T-helper 22 cell (primary cell): ENCODE measurements around the gene ARVCF.
"Not testable (repeated sequence)": the region's sequence is repeated elsewhere in the genome, so short reads cannot be mapped to it uniquely, and the experiment has no call there.

ENCODE experiments used
- DNase-seq: peaks from one replicate; pipeline ENCODE4 v3.0.0-alpha.2; 2020; ENCODE audit warnings: low read depth

The ARVCF gene

DNA sequence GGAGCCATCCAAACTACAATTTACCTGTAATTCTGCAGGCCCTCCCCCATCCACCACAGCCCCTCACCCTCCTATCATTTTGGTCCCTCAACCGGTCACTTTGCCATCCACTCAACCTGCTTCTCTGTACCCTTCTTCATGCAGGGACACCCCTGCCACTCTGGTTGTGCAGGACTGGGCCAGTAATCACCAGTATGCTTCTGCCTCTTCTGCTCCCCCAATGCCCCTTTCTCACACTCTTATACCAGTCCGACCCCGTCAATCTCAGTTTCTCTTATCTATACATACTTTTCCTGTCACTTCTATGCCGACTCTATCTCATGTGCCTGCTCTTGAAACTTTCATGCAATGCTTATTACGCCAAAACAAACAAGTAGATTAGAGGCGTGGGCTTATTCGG lies 80.1 kb downstream of the ARVCF start:
- DNase-seq, result no peak

DNA sequence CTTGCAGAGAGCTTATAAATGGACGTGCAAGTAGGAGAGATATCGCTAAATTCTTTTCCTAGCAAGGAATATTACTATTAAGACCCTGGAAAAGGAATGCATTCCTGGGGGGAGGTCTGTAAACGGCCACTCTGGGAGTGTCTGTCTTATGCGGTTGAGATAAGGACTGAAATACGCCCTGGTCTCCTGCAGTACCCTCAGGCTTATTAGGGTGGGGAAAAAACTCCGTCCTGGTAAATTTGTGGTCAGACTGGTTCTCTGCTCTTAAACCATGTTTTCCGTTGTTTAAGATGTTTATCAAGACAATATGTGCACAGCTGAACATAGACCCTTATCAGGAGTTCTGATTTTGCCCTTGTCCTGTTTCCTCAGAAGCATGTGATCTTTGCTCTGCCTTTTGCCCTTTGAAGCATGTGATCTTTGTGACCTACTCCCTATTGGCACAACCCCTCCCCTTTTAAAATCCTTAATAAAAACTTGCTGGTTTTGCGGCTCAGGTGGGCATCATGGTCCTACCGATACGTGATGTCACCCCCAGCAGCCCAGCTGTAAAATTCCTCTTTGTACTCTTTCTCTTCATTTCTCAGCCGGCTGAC lies 81.4 kb downstream of the ARVCF start:
- not testable (repeated sequence) for DNase-seq

DNA sequence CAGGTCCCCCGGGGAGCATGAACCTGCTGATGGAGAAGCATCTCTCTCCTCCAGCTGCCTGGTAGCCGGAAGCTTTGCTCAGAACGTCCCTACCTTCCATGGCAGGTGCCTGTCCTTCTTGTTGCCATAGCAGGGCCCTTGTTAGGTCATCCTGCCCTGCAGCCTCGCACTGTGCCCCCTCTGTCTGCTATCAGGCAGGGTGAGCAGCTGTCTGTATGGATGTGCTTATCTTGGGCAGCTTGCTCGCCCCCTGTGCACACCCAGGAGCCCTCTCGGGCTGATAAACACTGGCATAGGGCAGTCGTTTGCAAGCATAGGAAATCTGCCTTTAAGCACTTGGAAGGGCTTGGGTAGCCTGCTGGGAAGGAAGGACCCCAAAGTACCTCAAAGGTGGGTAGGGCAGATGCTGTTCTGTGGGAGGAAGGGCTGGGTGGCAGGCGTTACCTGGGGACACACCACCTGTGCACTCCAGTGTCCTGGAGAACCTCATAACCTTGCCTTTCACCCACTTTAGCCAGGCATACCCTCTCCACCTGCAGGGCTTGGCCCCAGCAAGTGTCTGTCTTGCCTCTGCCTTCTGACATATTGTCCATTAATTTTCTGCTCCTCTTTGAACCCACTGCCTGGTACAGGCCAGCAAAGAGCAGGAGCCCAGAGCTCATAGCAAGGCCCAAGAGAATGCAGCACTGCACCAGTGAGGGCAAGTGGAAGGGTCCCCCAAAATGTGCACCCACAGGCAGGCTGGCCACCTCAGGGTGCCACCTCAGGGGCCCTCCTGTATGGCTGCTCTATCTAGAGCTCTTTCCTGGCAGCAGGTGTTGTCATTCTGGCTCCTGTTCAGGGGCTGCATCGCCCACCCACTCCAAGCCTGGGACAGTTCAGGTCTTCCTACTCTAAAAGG lies 83.0 kb downstream of the ARVCF start:
- DNase-seq, result no peak

- no peak for DNase-seq
These were observed 84.0 kb downstream of the ARVCF start for GRCh38 chr22:19932367-19933206.

- DNase-seq, result no peak
These were observed 85.1 kb downstream of the ARVCF start for GRCh38 chr22:19931514-19931913.

DNA sequence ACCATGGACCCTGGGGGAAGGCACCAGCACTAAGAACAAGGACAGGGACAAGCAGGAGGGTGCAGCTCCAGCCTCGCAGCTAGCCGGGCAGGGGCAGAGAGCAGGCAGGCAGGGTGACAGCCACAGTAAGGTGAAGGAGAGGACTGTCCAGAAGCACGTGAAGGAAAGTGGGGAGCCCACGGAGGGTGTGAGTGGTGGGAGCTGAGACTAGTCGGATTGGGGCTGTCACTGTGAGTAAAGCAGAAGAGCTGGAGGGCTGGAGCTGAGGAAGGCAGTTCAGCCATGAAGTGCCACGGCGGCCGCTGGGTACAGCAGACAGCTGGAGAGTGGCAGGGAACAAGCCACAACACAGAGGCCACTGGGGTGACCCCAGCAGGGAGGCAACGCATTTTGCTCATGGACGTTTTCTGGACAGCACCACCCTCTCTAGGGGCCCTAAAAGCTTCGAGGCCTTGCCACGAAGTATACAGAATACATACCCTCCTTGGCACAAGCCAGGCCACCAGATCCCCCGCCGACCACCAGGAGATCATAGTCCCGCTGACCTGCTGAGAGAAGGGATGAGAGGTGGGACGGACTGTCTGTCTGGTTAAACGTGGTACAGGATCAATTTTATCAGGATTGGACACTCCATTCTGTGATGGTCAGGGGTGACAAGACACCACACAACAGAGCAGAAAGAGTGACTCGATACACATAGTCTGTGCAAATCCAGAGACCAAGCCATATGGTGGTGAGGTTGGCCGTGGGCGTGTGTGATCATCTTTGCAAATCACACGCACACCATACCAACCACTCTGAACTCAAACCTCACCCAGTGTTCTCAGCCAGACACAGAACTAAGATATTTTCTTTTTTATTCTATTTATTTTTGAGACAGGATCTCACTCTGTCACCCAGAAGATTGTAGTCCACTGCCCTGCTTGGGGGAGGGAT lies 85.8 kb downstream of the ARVCF start:
- DNase-seq, result no peak

DNA sequence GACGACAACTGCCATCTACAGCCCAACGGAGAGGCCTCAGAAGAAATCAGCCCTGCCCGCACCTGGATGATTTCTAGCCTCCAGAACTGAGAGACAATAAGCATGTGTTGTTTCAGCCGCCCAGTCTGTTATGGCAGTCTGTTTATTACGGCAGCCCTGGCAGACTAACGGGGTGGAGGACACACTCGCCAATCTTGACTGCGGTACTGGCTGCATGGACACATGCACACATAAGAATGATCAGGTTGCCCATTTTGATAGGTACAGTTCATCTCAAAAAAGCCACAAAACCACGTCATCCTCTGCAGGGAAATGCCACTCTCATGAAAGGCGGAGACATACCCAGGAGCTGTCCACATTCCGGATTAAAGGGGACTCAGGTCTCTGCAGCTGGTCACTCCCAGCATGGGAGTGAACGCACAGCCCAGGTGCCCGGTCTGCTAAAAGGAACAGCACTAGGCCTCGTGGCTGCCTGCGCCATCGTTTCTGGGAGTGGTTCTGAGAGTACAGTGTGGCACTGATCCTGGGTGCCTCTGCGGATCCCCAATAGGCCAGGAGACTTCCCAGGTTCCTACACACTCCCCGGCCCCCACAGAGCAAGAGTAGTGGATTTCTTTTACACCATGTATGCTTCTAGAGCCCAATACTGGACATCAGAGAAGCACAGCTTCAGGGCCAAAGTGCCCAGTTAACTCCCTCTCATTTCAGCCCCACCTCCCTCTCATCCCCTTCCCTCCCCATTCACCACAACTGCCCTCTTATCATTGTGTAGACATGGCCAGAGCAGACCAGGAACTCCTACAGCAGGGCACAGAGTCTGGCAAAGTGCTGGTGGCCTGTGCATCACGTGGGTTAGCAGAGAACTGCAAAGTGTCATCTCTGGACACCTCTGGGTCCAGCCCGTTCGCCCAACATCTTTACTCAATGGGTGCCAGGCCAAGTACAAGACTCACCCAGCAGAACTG lies 86.8 kb downstream of the ARVCF start:
- DNase-seq, result no peak

GRCh38 chr22:19928207-19928606 lies 88.4 kb downstream of the ARVCF start:
- DNase-seq, result no peak

GRCh38 chr22:19927696-19928095 lies 88.9 kb downstream of the ARVCF start:
- DNase-seq, result no peak

DNA sequence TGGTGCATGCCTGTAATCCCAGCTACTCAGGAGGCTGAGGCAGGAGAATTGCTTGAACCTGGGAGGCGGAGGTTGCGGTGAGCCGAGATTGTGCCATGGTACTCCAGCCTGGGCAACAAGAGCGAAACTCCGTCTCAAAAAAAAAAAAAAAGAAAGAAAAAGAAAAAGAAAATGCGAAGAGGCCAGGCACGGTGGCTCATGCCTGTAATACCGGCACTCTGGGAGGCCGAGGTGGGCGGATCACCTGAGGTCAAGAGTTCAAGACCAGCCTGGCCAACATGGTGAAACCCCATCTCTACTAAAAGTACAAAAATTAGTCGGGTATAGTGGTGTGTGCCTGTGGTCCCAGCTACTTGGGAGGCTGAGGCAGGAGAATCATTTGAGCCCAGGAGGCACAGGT lies 90.6 kb downstream of the ARVCF start:
- DNase-seq, result not testable (repeated sequence)

DNA sequence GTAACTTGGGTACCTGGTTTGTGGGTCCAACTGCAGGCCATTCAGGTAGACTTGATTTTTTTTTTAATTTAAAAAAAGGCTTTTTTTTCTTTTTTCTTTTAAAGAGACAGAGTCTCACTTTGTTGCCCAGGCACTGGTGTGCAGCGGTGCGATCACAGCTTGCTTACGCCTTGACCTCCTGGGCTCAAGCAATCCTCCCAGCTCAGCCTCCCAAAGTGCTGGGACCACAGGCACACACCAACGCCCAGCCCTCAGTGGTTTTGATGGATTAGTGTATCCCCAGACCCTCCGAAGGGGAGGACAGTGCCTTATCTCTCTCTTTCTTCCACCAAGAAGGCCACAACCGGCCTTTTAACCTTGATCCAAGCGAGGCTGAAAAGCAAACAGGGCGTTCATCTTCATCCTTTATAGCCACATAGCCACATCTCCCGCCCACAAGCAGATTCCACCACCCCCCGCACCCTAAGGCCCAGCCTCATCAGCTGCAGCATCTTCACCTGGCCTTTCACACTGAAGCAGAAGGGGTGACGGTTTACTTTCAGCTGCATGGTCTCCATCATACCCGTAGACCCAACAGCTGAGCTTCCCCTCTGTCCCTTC lies 92.6 kb downstream of the ARVCF start:
- DNase-seq, result no peak

- DNase-seq, result no peak
These were observed 95.0 kb downstream of the ARVCF start for GRCh38 chr22:19921544-19922081.
